Activated CD8-positive, alpha-beta memory T cell treated with anti-CD3 and anti-CD28 coated beads, Interleukin-2, amount 50 U/mL, for 1 hour (primary cell): ENCODE results near the gene LDLR.
"Not testable (repeated sequence)": the region's sequence is repeated elsewhere in the genome, so short reads cannot be mapped to it uniquely, and the experiment has no call there.

Experiments used
- DNase-seq: peaks from one replicate; pipeline ENCODE4 v3.0.0-alpha.2; 2020; ENCODE audit errors: extremely low read depth

The LDLR gene

GRCh38 chr19:11140896-11141295 is 51.6 kb downstream of the LDLR start:
- no peak for DNase-seq

GRCh38 chr19:11141937-11142527 is 52.8 kb downstream of the LDLR start:
- DNase-seq = no peak

DNA sequence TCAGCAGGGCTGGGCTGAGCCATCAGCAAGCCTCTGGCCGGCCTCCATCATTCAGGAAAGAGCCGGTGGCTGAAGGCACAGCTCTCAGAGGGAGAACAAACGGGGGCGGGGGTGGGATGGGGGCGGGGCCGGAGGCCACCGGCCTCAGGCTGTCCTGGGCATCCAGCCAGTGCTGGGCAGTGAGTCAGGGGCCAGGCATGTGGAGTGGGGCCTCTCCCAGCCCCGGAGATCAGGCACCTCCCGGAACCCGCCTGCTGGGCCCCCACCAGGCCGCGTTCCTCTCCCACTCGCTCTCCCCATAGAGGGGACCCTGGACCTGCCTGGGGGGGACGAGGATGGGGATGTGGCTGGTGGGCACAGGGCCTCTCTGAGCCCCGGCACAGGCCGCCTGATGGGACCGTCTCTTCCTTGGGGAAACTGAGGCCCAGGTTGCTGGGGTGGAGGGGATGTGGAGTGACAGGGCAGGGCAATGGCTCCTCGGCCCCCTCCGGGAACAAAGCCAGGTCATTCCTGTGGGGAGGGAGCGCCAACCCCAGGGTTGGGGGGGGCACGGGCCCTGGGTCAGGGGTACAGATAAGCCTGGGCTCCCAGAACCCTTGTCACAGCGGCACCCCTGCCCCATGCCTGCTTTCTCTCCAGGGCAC is 53.4 kb downstream of the LDLR start:
- no peak for DNase-seq

- DNase-seq = no peak
Measured at GRCh38 chr19:11145536-11145924, 56.3 kb downstream of the LDLR start.

DNA sequence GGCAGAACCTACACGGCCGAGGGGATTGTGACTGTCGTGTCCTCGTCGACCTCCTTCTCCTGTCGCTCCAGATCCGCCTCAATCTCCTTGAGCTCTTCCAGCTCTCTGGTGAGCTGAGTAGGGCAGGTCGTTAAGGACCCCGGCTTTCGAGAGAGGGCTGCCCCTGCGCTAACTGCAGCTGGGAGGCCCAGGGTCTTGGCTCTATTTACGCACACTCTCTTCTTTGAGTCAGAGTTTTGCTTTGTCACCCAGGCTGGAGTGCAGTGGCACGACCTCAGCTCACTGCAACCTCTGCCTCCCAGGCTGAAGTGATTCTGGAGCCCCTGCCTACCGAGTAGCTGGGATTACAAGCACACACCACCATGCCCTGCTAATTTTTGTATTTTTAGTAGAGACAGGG is 58.7 kb downstream of the LDLR start:
- no peak for DNase-seq

DNA sequence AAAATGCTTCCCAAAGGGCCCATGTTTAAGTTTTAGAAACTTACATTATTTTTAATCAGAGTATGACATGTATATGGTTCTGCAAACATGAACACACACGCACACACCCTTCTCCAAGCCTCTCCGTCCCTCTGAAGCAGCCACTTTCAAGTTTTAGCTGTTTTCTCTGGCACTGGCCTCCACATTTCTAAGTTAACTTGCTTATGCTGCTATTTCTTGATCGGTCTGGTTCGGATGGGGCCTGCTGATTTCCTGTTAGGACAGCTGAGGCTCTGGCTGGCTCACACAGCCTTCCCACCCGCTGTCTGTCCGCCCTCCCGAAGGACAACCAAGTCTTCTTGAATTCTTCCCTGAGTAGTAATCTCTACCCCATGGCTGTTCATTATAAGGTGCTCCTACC is 61.9 kb downstream of the LDLR start:
- no peak for DNase-seq

- DNase-seq = no peak
Measured at GRCh38 chr19:11152318-11153062, 63.2 kb downstream of the LDLR start.

DNA sequence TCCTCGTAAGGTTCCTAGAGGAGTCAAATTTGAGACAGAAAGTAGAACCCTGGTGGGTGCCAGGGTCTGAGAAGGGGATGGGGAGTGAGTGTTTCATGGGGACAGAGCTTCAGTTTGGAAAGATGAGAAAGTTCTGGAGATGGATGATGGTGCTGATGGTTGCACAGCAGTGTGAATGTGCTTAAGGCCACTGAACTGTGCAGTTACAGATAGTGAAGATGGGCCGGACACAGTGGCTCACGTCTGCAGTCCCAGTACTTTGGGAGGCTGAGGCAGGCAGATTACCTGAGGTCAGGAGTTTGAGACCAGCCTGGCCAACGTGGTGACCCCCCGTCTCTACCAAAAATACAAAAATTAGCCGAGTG is 65.4 kb downstream of the LDLR start:
- DNase-seq = no peak

GRCh38 chr19:11155373-11156120 is 66.3 kb downstream of the LDLR start, which contains the start of gene SPC24:
SPC24 (minus strand) TSS chr19:11155782; CDS start chr19:11155776, 6 bp downstream.
- peak; percentile 74 for DNase-seq

DNA sequence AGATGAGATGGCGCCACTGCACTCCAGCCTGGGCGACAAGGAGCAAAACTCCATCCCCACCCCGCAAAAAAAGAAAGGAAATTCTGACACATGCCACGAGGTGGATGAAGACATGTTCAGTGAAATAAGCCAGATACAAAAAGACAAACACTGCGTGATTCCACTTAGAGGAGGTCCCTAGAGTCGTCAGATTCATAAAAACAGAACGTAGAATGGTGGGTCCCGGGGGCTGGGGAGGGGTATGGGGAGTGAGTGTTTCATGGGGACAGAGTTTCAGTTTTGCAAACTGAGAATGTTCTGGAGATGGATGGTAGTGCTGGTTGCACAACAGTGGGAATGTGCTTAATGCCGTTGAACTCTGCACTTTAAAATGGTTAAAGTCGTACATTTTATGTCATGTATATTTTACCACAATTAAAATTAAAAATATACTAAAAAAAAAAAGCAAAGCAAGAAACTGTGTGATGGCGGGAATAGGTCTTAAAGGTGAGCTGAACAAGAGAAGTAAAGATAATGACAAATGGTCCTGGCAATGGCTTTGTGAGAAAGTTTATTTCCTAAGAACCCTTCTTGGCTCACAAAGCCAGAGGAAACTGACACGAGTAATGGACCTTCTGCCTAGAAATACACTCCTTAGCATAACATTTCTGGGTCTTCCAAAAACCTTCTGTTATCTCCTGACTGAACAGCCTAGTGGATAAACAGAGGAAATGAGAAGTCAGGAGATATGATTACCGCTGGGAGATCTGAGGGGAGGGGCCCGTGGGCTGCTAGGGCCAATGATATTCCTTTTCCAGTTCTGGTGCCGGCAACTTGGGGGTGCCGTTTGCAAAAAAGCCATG is 70.6 kb downstream of the LDLR start:
- no peak for DNase-seq

DNA sequence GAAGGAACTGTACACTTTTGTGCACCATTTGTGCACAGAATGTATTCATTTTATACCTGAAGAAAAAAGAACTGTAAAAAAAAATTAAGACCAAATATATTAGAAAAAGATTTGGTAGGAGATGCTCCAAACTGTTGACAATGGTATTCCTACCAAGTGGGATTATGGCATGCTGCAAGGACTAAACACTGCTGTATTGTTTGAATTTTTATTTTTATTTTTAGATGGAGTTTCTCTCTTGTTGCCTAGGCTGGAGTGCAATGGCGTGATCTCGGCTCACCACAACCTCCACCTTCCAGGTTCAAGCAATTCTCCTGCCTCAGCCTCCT is 71.1 kb downstream of the LDLR start:
- not testable (repeated sequence) for DNase-seq

GRCh38 chr19:11164296-11164695 is 75.0 kb downstream of the LDLR start:
- DNase-seq = no peak

DNA sequence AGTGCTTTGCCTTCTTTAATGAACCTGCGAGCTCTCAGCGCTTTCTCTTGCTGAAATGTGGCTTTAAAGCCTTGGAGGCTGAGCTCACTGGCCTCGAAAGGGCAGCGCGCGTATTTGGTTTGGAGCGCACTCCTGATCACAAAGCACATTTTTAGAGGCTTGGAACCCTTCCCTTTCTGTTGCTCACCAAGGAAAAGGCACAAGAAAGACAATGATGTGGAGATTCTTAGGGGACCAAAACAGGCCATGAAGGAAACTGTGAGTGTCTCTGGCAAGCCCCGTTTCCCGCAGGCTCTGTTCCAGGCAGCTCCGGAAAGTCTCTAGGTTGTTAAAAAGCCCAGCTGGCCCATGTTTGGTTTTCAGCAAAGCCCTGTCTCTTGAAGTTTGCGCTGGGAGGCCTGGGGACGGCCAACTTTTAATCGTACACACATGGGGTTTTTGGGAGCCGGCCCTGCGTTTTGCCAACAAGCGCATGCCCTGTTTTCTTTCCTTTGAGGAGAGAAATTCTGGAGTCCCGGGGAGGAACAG is 75.7 kb downstream of the LDLR start:
- no peak for DNase-seq

GRCh38 chr19:11165486-11166030 is 76.3 kb downstream of the LDLR start:
- no peak for DNase-seq

- DNase-seq = no peak
Measured at GRCh38 chr19:11166281-11167142, 77.2 kb downstream of the LDLR start.

DNA sequence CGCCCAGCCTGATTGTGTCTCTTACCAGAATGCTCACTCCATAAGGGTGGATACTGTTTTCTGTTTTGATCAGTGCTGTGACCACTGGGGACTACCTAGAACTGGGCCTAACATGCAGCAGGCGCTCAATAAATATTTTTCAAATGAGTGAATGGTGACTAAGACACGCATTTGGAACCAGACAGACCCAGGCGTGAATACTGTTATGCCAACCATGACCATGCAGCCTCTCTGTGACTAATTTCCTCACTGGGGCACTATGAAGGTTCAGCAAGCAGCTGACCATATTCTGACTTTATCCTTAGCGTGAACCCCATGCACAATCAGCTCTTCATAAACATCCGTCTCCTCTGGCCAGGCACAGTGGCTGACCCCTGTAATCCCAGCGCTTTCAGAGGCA is 79.3 kb downstream of the LDLR start:
- no peak for DNase-seq

DNA sequence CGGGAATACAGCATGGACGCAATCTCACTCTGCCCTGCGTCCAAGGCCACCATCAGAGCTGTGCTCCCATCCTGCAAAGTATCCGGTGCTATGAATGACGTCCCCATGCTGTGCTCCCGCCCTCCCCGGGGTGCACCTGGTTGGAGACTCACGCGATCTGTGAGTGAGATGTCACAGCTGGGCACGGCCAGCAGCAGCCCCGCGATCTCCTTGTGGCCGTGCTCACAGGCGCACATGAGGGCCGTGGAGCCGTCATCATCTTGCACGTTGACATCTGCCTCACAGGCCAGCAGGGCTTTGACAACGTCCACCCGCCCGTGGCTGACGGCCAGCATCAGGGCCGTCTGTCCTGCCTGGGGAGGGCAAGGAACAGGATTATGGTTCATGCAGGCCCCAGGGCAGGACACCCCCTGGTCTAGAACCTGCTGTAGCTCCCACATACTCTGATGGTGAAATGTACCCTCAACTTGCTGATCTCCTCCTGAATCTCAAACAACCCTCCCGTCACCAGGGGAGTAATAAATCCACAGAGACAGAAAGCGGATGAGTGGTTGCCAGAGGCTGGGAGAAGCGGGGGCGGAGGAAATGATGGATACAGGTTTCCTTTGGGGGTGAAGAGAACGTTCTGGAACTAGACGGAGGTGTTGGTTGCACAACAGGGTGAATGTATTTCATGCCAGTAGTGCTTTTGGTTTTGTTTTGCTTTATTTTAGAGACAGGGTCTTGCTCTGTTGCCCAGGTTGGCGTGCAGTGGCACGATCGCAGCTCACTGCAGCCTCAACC is 80.8 kb downstream of the LDLR start:
- no peak for DNase-seq

DNA sequence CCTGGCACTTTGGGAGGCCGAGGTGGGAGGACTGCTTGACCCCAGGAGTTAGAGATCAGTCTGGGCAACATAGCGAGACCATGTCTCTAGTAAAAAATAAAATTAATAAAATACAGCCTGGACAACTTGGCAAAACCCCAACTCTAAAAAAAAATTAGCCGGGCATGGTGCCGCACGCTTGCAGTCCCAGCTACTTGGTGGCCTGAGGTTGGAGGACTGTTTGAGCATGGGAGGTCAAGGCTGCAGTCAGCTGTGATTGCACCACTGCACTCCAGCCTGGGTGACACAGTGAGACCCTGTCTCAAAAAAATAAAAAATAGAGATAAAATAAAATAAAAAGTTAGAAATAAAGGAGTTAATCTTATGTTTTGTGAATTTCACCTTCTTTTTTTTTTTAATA is 81.9 kb downstream of the LDLR start:
- no peak for DNase-seq

DNA sequence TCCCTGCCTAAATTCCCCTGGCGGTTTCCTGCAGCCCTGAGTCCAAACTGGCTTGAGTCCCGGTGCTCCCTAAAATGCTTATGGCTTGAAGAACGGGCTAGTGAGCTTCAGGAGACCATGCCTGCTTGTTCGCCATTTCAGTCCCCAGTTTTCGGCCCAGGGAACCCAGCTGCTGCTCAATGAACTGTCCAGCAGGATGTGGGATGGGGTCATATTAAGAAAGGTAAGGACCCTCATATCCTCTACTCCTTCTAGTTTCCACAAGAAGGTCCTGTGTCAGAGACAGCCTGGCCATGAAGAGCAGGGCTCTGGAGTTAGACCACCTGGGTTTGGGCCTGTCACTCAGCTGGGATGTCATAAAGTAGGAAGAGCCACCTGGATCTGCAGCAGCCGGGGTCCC is 83.3 kb downstream of the LDLR start:
- no peak for DNase-seq
